Stimulated activated CD4-positive, alpha-beta T cell treated with anti-CD3 and anti-CD28 coated beads, Interleukin-12 subunit alpha, Interleukin-12 subunit beta, amount 100 ng/mL, for 4 hours (primary cell): ENCODE data around the gene C3orf52.

Experiments used
- DNase-seq: peaks from one replicate; pipeline ENCODE4 v3.0.0-alpha.2; 2020

Gene C3orf52

DNA sequence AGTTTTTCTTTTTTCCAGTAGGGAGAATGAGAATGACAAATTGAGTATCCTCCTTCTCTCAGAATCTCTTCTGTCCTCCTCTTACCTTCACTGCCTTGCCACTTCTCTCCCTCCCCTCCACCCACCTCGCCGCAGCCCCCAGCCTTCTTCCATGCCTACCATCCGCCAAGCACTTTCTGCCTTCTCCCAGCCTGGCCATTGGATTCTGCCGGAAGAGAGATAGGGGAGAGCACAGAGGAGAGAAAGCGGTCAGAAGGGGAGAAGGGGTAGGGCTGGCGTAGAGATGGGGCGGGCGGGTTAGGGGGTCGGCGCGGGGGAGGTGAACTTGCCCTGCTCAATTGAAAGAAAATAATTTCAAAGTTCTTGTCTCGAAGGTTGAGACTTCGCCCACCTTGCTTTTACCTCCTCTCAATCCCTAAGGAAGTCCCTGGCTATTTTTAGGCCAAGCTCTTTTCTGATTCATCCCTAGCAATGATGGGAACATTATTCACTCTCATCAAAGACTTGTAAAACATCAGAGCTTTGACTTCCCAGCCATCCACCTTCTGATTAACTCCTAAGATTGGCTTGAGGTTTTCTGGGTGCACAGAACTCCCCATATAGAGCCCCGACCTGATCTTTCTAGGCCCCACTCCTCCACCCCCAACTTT, 811 bp downstream of the C3orf52 start:
- DNase-seq = no peak

DNA sequence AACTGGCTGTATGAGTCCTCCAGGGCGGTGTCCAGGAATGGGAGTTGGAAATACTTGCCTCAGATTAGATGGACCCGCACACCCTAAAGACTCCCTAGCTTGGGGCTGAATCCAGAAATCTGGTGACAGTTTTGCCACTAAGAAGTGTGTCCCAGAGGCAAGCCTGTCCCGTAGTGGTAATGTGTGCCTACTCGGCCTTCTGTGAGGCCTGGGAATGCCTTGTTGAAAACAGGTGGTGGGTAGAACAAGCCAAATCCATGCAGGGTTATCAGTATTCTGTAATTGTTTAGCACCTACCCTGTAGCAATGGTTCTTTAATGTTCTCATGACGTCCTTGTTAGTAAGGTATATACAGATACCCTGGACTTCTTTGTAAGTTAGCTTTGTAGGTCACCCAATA, 1.6 kb downstream of the C3orf52 start:
- no peak for DNase-seq

DNA sequence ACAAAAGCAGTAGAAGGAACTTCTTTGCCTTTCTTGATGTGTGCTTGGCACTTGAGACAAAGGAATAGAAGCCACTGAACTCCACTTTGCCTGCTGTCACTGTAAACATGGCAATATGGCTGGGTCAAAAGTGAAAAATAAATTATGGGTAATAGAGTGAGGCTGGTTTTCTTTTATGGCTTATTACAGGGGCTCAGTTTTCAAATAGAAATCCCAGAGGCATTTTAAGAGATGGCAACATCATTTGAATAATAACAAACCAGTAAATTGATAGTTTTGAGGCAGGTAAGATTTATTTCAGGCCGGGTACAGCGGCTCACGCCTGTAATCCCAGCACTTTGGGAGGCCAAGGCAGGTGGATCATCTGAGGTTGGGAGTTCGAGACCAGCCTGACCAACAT, 2.8 kb downstream of the C3orf52 start:
- DNase-seq = no peak

DNA sequence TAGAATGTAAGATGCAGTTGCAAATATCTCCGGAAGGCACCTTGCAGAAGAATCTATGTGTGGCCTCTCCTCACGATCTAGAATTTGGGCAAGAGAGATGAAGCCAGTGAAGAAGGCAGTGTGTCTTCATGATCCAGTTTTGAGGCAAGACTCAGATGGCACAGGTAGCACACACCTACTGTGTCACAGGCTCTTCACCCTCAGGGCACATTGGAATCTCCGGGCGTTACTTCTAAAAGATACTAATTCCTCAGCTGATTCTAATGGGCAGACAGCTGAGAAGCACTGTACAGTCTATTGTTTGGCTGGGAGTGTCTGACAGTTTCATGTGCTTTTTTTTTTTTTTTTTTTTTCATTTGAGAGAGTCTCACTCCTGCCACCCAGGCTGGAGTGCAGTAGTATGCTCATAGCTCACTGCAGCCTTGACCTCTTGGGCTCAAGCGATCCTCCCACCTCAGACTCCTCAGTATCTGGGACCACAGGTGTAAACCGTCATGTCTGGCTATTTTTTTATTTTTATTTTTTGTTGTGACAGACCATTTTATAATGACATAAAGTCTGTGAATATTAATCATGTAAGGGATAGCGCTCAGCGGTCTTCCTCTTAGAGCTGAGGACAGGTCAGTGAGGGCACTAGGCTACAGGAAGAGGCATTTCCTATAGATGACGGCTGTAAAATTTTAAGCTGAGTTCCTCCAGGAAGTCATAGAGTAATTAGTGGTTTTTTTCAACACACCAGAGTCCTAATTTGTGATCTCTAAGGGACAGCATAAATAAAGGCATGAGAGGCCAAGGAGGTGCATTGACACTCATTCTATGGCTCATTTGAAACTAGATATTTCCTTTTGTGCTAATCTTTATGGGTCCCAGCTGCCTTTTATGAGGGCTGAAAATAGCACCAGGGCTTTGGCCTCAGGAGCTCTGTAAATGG, 4.0 kb downstream of the C3orf52 start:
- no peak for DNase-seq

GRCh38 chr3:112090887-112091586, 4.8 kb downstream of the C3orf52 start:
- DNase-seq = no peak

GRCh38 chr3:112092496-112093179, 6.4 kb downstream of the C3orf52 start:
- DNase-seq = no peak

DNA sequence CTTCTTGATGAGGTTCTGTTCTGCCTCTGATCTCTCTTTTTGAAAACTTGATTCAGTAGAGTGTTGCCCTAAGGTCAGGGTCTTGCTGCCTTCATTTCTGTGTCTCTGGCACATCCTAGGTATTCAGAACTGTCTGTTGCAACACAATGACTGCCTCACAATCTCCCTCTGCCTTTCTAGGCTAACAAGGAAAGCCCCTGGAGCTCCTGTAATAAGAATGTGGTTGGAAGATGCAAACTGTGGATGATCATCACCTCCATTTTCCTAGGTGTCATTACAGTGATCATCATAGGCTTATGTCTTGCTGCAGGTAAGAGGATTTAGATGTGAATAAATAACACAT, 7.0 kb downstream of the C3orf52 start:
- DNase-seq = no peak

DNA sequence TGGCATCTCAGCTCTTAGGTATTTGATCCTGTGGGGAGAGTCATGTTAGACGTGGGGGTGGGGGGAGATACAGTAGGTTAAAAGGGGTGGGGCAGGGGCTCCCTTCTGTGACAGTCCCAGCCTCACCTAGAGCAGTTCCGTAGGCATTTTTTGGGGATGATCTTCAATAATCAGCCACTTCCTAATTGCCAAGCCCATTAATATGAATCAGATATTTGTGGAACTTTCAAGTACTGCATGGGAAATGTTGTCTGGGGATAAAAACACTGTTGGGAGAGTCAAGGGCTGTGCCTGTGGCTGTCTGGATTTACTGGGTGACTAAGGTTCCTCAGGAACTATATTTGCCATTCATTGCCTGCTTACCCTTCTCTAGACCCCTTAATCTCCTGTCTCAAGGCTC, 9.5 kb downstream of the C3orf52 start:
- no peak for DNase-seq

GRCh38 chr3:112096176-112096575, 10.0 kb downstream of the C3orf52 start:
- no peak for DNase-seq

GRCh38 chr3:112097378-112097777, 11.2 kb downstream of the C3orf52 start:
- no peak for DNase-seq

DNA sequence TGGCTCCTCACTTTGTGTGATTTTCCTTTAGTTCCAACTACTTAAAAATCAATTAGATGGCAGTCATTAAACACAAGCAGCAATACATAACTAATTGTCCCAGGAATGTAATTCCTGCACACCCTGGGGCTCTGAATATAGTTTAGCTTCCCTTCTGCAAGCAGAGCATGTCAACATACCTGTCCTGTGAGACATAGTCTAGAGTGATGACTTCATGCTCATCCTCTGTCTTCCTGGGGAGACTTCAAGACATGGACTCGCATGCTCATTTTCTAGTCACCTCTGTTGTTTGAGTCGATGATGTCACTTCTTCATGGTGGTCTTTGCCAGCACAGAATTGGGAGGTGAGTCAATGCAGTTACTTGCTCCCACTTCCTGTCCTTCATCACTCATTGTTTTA, 15.7 kb downstream of the C3orf52 start:
- no peak for DNase-seq

DNA sequence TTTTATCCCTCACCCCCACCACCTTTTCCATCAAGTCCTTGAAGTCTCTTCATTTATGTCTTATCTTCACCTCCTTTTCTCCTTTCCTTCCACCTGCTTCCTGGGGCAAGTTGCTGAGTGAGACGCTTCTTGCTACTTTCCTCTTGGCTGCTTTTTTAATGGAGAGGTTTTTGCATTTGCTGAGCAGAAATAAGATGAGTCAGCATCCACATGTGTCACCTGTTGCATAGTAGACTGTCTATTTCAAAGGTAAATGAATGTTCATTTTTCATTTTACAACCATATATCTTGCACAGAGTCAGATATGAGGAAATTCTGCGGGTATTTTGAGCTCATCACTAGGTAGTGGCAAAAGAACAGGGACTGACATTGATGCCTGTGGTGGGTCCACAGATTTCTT, 18.6 kb downstream of the C3orf52 start:
- DNase-seq = no peak

- no peak for DNase-seq
Measured at GRCh38 chr3:112109322-112109721, 23.1 kb downstream of the C3orf52 start.

DNA sequence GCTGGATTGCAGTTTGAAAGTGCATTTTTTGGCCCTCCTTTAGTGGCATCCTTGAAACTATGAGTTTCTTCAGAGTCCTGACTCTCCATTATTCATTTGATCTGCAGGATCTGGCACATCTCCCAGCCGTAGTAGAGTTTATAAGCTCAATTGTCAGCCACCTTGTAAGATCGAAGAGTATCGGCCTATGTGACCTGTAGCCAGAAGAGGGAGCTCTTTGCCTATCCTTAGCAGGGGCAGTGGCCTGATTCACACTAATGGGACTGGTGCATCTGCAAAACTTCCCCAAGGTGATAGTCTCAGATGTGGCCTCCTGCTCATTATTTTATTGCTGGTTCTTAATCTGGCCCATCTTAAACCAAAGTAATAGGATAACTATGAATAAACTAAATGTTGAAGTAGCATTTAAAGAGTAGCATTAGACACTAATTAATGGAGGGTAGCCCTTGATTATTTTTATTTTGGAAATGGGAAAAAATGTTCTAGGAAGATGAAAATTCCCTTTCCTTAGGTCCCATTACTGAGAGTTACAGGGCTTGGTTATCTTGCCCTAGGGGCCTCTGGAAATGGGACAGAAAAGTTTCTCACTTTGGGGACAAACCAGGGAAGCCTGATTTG, 25.7 kb downstream of the C3orf52 start:
- DNase-seq = peak; percentile 35

GRCh38 chr3:112114576-112115160, 28.5 kb downstream of the C3orf52 start:
- no peak for DNase-seq

- no peak for DNase-seq
Measured at GRCh38 chr3:112115161-112115739, 29.1 kb downstream of the C3orf52 start.

DNA sequence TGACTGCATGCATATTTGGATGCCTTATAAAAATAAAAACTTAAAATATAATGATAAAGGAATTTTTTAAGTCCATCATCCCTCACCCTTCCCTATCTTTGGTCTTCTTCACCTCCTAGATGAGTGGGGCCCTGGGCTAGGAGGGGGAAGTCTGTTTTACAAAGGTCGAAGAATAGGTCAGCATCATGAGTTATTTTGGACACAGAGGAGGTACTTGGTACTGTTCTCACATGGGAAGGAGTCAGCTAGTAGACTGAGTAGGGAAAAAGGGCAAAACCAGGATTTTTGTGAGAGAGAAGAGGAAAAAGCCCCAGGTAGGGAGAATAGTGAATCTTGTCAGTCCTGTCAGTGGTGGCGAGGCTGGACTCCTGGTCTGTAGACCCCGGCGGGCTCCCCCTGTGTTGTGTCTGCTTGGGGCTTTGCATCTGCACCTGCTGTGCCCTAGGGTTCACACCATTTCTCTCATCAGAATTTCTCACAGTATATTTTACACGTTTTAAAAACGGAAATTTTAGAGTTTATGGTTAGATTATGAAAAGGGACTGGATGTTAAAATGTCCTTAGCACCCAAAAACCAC, 29.7 kb downstream of the C3orf52 start:
- DNase-seq = no peak

- DNase-seq = no peak
Measured at GRCh38 chr3:112116748-112117186, 30.6 kb downstream of the C3orf52 start.

DNA sequence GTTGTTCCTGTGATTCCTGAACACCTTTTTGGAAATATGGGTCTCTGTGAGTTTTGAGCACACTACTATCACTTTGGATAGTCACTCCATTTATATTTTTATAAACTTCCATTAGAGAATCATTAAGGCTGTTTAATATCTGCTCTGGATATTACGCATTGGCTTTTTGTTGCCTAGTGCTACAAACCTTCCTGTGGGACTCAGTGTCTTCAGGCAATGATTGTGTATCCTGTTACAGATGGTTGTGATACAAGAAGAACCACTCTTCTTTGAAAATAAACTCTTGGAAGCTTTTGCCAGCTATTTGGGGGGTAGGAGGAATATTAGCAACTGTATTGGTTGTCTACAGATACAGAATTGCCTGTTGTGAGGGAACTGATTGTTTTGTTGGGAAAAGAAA, 31.2 kb downstream of the C3orf52 start:
- DNase-seq = no peak

DNA sequence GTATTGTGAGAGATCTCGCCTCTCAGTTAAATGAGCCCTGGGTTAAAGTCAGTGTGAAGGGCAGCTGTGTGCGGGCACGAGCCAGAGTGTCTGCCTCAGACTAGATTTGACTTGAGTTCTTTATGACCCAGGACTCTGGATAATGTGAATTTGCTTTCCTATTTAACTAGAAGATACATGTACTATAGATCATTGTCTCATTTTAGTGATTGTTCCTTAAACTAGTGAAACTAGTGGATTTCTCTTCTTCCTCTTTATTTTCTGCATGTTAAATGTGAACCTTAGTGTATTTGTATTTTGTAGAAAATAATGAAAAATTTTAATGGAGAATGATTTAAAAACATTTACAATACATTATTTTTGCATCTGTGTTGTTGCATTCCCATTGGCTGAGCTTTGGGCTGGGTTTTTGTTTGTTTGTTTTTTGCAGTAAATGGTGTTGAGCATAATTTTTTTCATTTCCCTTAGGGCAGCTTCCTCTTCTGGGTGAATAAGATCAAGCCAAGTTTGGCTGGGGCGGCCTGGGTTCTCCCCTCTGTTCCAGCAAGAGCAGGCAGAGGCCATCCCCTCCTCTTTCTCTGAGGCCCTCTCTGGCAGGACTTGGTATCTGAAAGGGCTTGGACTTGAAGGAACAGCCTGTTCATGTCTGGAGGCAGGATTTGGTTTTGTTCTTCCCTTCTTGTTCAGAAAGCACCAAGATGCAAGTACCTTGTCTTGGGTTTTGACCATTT, 31.8 kb downstream of the C3orf52 start:
- DNase-seq = no peak
